Left ventricle myocardium inferior (tissue), 1 donor: ENCODE results near the gene KLC1. TPM values are rescaled to one million over a fixed set of nuclear protein-coding genes. Genes with fewer than 3 reads are reported as not detected.

Source experiments
- DNase-seq: peaks from one replicate; pipeline ENCODE4 v3.0.0-alpha.2; 2020
- H3K27ac ChIP-seq: fragments of 200-600 bp; replicated peaks from 2 replicates; pipeline ENCODE4 v1.8.0; 2021
- H3K27me3 ChIP-seq: fragments of 200-600 bp; 2 replicates; pipeline ENCODE4 v1.8.0; 2021; ENCODE audit warnings: low read depth
- H3K36me3 ChIP-seq: fragments of 200-600 bp; 2 replicates; pipeline ENCODE4 v1.8.0; 2021
- H3K4me1 ChIP-seq: fragments of 200-600 bp; 2 replicates; pipeline ENCODE4 v1.8.0; 2021
- H3K4me3 ChIP-seq: fragments of 200-600 bp; 2 replicates; pipeline ENCODE4 v1.8.0; 2021; ENCODE audit warnings: mild to moderate bottlenecking, moderate library complexity
- H3K9me3 ChIP-seq: fragments of 200-600 bp; replicated peaks from 2 replicates; pipeline ENCODE4 v1.8.0; 2021
- CTCF ChIP-seq: fragments of 200-600 bp; IDR thresholded peaks from 2 replicates; pipeline ENCODE4 v1.8.0; 2021; ENCODE audit warnings: antibody characterized with exemption, mild to moderate bottlenecking, borderline replicate concordance
- intact Hi-C: fragments of 100-400 bp; cut with micrococcal nuclease; formaldehyde crosslinking; loops from one replicate; pipeline ENCODE4 v1.11.0; 2022
- total RNA-seq: library from RNA; stranded (reverse); fragmentation: NEBNext Ultra II Directional; extraction: Animal tissue kit (Norgen Biotek cat#: 25700); gene quantifications from one replicate; pipeline ENCODE4 v1.2.1, GENCODE V29; 2021
- donor health status: DM: no; HTN: yes; CAD: no; lungs with severe emphysema.

KLC1 gene
- total RNA-seq, 1 donor from 2014 or later: 137 TPM

GRCh38 chr14:103700753-103701490 is 71.9 kb downstream of the KLC1 start:
- H3K36me3 ChIP-seq: peaks cover 57% of the 10 kb centered on the region

GRCh38 chr14:103702095-103702494 is 73.1 kb downstream of the KLC1 start:
- H3K9me3 ChIP-seq: no peaks in the 10 kb centered on the region
- H3K27me3 ChIP-seq: no peaks in the 10 kb centered on the region
- DNase-seq: no peak
- peaks cover 62% of the 10 kb centered on the region for H3K36me3 ChIP-seq
- TF ChIP-seq CTCF: no peak
- H3K27ac ChIP-seq: peak overlapping the region; percentile 72
- intact Hi-C loops: no loop called here
- no peak overlapping the region for H3K4me3 ChIP-seq
- peaks cover 99% of the 10 kb centered on the region for H3K4me1 ChIP-seq

More at GRCh38 chr14:103700753-103701490, 71.9 kb downstream of the KLC1 start:
- Histone ChIP-seq H3K4me1 (peaks cover 99% of the 10 kb centered on the region), H3K27ac (peak overlapping the region; percentile 72), H3K27me3 (no peaks in the 10 kb centered on the region), H3K9me3 (no peaks in the 10 kb centered on the region), H3K4me3 (no peak overlapping the region)
- TF ChIP-seq CTCF: no peak
- peak; percentile 33 for DNase-seq
- intact Hi-C loops: no loop called here

GRCh38 chr14:103702497-103703432 is 73.8 kb downstream of the KLC1 start:
- DNase-seq: no peak
- peak overlapping the region; percentile 72 for H3K27ac ChIP-seq
- H3K4me1 ChIP-seq: peaks cover 97% of the 10 kb centered on the region
- peaks cover 57% of the 10 kb centered on the region for H3K36me3 ChIP-seq
- intact Hi-C loops: no loop called here
- no peaks in the 10 kb centered on the region for H3K27me3 ChIP-seq
- no peak for TF ChIP-seq CTCF
- no peak overlapping the region for H3K4me3 ChIP-seq
- H3K9me3 ChIP-seq: no peaks in the 10 kb centered on the region

GRCh38 chr14:103703433-103704385 is 74.7 kb downstream of the KLC1 start:
- intact Hi-C loops: no loop called here
- Histone ChIP-seq H3K4me3 (no peak overlapping the region), H3K9me3 (no peaks in the 10 kb centered on the region), H3K27ac (peak overlapping the region; percentile 73), H3K4me1 (peaks cover 97% of the 10 kb centered on the region), H3K36me3 (peaks cover 49% of the 10 kb centered on the region), H3K27me3 (no peaks in the 10 kb centered on the region)
- DNase-seq: no peak
- TF ChIP-seq CTCF: no peak

GRCh38 chr14:103704708-103705107 is 75.7 kb downstream of the KLC1 start:
- Histone ChIP-seq H3K4me1 (peaks cover 95% of the 10 kb centered on the region), H3K27me3 (no peaks in the 10 kb centered on the region), H3K9me3 (no peaks in the 10 kb centered on the region), H3K36me3 (peaks cover 41% of the 10 kb centered on the region), H3K27ac (peak overlapping the region; percentile 73), H3K4me3 (no peak overlapping the region)
- DNase-seq: no peak
- TF ChIP-seq CTCF: no peak
- intact Hi-C loops: no loop called here
